GM21825 (cell line): ENCODE data around the gene ZBTB44.
"Not testable (repeated sequence)": the region's sequence is repeated elsewhere in the genome, so short reads cannot be mapped to it uniquely, and the experiment has no call there.

Source experiments
- ATAC-seq: cut with Tn5 transposase; IDR thresholded peaks from one replicate; pipeline ENCODE4 v1.9.1; 2021; ENCODE audit warnings: mild to moderate bottlenecking, moderate library complexity; ENCODE audit not compliant: unreplicated experiment

ZBTB44 gene

DNA sequence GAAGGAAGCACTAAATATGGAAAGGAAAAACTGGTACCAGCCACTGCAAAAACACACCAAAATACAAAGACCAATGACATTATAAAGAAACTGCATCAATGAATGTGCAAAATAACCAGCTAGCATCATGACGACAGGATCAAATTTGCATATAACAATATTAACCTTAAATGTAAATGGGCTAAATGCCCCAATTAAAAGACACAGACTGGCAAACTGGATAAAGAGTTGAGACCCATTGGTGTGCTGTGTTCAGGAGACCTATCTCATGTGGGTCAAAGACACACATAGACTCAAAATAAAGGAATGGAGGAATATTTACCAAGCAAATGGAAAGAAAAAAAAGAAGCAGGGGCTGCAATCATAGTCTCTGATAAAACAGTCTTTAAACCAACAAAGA is 63.0 kb downstream of the ZBTB44 start:
- not testable (repeated sequence) for ATAC-seq

DNA sequence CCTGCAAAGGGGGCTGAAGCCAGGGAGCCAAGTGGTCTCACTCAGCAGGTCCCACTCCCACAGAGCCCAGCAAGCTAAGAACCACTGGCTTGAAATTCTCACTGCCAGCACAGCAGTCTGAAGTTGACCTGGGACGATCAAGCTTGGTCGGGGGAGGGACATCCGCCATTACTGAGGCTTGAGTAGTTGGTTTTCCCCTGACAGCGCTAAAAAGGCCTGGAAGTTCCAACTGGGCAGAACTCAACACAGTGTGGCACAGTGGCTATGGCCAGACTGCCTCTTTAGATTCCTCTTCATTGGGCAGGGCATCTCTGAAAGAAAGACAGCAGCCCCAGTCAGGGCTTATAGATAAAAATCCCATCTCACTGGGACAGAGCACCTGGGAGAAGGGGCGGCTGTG is 64.8 kb downstream of the ZBTB44 start:
- ATAC-seq, result not testable (repeated sequence)

DNA sequence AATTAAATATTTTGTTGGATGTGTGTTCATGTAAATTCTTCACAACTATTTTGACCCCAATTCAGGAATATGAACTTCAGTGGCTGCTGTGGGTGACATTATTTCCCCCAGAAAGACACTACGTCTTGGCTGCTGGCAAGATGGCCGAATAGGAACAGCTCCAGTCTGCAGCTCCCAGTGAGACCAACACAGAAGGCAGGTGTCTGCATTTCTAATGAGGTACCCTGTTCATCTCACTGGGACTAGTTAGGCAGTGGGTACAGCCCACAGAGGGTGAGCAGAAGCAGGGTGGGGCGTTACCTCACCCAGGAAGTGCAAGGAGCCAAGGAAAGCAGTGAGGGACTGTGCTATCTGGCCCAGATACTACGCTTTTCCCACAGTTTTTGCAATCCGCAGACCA is 65.3 kb downstream of the ZBTB44 start:
- ATAC-seq, result no peak

DNA sequence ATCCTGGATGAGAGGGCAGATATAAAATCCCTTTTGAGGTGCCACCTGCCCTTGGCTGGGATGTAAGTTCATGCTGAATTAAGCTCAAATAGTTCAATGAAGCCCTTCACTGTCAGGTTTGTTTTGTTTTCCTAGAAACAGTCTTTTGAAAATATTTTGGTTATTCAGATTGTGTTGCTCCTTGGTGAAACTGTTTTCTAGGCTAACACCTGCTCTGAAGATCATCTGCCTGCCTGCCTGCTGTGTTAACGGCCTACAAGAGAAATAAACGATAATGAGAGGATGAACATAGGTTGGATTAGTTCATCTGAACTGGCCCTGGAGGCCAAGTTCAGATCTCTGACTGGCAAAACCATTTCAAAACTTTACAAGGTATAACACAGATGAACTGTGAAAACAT is 67.4 kb downstream of the ZBTB44 start:
- no peak for ATAC-seq

DNA sequence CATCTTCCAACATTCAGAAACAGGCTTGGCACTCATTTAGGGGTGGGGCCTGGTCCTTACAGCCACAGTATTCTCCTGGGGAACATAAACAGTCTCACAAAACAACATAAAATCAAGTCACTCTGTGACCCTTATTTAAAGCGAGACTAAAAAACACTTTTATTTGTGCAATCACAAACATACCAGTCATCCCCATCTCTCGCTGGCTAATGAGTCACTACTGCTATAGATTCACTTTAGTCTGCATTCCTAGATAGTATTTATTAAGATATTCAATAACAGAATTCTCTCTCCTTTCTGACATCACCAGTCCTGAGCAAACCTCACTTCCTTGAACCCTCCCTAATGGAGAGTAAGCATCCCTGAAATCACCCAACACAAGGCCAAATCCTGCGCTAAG is 68.0 kb downstream of the ZBTB44 start:
- no peak for ATAC-seq

DNA sequence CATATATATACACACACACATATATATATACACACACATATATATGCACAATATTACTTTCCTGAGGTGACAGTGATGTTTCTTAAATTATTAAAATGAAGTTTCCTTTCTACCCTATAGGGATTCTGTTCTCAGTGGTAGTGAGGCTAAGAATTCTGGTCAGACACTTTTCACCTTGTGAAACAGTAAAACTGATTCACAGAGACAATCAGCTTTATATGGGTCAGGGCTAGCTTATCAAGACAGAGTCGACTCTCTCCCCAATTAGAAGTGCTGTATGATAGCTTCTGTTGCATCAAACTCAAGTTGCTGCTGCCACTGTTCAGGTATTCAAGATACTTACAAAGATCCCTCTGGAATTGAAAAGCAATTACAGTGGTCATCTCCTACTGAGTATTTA is 68.4 kb downstream of the ZBTB44 start:
- ATAC-seq, result no peak

DNA sequence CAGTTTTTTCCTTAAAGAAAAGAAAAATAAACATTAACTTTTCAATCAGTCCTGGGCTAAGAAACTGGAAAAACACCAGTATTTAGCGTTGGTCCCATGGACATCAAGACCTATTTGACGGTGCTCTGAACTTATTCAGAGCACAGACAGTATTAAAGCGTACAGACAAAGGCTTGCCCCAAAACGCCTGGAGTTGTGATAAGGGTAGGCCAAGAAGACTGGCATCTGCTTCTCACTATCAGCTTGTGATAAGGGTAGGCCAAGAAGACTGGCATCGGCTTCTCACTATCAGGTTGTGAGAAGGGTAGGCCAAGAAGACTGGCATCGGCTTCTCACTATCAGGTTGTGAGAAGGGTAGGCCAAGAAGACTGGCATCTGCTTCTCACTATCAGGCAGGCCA is 69.3 kb downstream of the ZBTB44 start:
- not testable (repeated sequence) for ATAC-seq

DNA sequence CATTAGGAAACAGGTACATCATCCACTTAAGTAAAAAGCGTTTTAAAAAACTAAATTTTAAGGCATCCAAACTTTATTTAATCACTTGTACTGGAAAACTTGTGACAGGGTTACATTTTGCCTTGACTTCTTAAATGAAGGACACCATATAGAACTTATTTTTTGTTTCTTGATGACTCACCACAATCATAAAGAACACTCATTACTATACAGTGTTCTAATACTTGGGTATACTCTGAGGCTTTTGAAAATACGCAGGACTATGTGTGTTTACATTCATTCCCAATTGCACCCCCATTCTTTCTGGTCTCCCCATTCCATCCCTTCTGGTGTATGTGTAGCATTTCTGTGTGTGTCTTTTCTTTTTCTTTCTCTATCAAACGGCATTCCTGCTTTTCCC is 69.9 kb downstream of the ZBTB44 start:
- ATAC-seq, result no peak

DNA sequence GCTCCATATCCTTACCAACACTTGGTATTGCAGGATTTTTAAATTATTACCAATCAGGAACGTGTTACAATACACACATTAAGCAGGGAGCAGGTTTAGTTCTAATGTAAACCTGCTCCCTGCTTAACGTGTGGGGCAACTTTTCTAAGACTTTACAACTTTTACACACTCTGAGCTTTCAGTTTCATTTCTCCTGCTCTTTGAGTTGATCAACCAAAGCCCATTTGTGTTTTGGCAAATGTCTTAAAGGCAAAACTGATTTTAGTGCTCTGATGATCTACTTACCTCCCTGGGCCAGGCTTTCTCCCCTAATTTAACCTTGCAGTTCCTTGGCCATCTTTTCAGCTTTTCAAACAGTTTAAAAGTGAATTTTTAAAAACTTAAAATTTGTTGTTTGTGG is 70.9 kb downstream of the ZBTB44 start:
- peak; percentile 79 for ATAC-seq

DNA sequence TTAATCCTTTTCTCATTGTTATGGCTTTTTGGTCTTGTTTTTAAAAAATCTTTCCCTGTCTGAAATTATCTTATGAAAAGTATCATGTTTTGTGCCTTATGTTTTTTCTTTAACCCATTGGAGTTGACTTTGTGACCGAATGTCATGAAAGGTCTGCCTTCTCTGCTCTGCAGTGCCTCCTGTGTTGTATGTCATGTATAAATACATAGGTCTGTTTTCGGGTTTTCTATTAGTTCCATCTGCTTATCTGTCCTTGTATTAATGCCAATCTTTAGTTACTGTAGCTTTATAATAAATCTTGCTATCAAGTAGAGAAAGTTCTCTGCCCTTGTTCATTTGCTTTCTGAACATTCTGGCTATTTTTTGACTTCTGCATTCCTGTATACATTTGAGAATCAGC is 73.0 kb downstream of the ZBTB44 start:
- ATAC-seq, result no peak

DNA sequence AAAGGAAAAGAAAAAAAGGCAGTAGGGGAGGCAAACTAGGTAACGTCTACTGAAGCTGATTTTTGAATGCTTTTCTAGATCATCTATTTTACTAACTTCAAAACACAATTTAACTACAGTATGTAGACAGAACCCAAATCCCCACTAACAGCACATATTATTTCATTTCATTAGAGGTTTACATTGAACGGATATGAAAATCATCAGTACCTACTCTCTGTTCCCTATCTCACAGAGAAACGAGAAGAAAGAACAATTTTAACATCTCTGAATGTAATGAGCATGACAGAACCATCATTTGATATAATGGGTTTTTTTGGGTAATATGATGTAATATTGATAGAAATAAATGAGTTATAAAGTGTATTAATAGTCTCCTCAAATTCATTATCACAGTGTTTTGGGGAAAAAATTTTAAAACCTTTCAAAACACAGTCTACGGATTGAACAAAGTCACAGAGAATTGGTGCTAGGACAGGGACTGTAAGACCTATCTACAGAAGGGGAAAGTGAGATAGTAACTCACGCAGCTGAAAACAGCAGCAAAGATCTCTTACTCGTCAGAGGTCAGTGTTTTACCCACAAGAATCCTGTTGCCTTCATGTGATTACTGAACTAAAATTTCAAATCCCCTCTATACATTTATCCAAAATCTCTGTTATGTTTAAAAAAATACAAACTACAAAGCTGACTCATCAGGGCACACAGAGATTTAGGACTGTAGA is 77.3 kb downstream of the ZBTB44 start:
- no peak for ATAC-seq

DNA sequence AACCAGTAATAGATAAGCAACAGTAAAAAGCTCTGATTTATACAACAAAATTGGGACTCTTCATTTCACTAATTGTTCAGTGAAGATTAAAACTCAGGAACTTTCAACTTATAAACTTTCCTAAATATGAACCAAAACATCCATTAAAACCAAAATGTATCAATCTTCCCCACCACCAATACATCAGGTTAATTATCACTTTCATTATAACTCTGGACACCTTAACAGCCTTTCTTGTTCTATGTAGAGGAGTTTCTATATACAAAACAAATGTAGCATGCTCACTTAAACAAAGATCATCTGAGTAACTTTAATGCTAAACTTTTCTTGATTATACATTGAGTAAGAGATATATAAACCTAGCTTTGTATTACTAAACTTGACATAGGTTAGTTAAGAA is 80.4 kb downstream of the ZBTB44 start:
- ATAC-seq, result no peak

DNA sequence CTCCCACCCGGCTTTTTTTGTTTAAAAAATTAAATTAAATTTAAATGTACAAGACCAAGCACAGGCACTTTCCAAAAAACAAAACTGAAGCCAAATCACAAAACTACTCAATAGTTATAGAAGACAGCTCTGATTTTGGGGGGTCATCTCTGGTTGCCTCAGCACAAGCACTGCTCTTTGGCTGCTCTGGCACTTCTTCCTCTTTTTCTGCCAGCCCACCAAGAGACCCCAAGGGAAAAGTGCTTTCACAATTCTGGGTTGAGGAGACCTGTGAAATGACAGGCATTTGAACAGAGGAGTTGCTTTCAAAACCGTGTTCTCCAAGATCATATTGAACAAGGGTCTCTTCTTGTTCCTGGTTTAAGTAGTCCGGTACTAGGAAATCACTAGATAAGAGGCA is 80.8 kb downstream of the ZBTB44 start:
- not testable (repeated sequence) for ATAC-seq

DNA sequence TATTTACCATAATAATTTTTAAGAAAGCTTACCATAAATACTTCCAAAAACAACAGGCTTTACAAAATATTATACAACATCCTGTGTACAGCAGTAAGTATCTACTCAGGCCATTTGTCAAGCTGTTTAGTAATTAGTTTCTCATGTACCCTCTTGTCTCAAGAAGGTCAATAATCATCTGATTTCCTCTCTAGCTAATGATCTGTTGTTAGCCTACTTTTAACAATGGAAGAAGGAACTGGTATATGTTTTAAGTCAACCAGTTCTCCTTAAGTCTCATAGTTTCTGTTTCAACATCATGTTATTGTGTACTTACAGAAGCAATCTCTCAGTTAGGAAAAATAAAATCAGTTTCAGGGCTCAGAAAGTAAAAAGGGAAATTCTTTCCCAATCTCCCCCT is 81.2 kb downstream of the ZBTB44 start:
- not testable (repeated sequence) for ATAC-seq

DNA sequence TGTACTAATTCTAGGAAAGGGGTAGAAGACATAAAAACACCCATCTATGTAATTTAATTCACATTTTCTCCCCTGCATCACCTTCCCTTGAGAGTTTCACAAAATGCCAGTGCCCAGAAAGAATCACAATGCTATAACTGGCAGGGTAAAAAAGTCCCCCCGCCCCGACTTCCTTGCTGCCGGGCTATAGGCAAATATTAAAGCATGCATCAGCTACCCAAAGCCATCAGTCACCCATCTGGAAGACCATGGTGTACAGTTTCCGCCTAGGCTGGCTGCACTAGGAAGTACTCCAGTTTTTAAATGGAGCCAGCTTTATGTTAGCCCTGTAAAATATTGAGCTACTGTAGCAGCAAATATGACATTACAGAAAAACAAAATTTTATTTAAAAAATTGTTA is 87.3 kb downstream of the ZBTB44 start:
- no peak for ATAC-seq

DNA sequence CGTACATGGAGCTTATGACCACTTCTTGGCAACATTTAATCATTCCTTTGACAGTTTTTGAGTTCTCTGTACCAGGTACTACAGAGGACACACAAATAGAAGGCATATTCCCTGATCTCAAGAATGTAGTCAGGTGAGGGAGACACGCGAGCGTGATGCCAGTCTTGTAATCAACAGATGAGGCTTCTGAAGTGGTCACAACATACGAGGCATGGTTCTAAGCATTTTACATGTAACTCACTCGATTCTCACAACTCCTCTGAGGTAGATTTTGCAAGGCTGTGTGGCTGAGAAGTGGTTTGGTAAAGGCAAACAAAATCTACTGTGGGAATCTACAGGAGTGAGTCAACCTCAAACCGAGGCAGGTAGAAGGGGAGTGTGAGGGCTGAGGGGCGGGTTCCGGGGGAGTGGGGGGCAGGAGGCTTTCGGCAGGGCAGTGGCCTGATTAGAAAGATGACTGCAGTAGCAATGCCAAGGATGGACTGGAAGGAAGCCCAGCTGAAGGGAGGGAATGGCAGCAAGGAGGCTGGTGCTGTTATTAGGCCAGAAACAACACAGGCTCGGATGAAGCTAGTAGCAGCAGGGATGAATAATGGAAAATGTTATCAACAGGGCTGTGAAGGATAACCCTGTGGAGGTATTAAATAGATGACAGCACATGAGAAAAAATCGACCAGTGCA is 91.3 kb downstream of the ZBTB44 start:
- no peak for ATAC-seq

DNA sequence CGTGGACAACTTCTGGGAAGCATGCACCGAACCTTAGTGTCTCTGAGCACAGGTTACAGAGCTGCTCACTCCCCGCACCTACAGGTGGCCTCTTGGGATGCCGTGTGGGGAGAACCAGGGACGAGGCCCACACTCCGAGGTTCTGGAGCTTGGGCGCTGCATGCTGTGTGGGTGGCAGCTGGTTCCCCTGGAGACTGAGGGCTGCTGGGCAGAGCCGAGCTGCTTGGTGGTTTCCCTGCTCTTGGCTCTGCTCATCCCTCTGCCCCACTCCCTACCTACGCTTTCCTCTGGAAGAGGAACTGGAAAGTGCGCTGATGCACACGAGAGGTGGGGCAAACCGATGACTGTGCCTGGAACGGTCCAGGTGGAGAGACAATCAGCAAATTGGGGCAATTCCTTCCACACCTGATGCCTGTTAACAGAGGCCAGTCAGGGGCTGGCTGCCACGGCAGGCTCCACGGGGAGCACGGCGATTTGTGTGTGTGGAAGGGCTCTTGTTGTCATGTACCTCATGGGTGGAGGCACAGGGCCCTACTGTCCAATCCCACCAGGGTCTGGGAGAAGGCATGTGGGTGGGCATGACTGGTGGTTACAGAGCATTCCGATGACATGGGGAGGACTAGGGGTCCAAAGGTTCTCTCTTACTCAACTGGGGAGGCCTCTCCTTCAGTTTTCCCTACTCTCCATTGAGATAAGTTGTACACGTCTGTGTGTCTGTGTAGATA is 94.2 kb downstream of the ZBTB44 start:
- no peak for ATAC-seq

DNA sequence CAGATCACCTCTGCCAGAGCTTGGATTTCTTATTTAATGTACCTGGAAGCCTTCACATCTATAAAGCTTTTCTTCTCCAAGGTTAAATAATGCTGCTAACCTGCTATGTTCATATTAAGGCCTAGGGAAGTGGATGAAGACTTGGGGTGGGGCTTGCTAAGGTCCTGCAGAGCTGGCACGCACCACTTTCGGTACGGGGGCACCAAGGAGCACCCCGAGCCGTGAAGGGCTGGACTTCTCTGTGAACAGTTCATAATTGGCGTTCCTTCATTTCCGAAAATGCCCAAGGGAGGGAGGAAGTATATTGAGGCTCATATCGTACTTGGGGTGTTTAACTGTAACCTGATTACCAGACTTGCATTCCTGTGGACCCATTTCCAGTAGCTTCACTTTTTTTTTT is 95.6 kb downstream of the ZBTB44 start:
- no peak for ATAC-seq

DNA sequence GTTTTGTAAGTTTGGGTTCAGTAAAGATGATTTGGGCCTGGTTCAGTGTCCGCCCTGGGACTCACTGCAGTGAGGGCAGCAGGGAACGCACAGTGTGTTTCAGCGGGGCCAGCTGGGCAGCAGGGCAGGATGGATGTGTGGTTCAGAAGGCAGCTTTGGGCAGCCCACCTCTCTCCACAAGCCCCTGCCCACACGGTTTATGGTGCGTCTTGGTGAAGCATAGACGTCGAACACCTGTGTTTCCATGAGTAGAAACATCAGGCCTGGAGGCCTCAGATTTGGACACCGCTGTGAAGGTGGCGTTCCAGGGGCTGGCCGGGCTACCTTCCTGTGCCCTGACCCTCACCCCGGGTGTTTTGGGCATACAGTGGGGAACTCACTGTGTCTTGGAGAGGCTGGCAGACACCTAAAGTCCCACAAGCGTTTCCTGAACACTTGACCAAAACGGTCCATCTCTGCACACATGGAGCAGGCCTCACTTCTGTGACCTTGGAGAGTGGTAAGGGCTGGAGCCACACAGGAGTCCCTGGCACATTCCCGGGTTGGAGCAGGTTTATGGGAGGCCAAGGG is 96.1 kb downstream of the ZBTB44 start:
- no peak for ATAC-seq

DNA sequence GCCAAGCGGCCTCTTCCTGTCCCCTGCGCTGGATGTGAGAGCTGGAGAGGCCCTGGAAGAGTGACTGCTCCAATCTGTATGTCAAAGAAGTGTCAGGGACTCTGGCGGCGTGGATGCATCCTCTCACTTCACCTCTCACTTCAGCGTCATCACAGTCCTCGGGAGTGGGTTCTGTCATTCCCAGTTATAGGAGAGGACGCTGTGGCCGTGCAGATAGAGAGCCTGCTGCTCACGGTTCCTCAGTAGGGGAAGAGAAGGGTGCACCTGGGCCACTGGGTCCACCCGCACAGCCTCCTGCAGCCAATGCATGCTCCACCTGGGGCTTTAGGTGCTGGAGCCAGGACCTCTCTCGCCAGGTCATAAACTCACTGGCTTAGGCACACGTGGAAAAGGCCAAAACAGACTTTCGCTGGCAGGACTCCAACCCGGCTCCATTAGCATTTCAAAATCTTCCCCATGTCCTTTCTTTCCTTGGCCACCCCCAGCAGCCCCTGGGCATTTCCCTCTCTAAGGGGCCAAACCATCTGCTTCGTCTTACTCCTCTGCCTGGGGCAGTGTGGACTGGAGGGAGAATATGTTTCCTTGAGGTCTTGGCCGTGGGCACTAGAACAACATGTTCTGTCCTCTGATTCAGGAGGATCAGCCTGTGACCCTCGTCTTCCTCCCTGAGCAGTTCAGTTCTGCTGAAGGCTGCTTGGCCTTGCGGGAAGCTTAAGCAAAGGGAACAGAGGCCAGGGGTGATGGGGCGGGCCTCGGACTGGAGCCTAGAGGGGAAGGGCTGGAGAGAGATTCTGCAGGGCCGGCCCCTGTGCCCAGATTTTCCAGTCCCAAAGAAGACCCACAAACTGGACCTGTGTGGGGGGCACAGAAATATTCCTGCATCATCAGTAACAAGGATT is 97.3 kb downstream of the ZBTB44 start:
- ATAC-seq, result no peak
